Lung (tissue), 12 donors: ENCODE data around the gene ARSB. TPM values are rescaled to one million over a fixed set of nuclear protein-coding genes. Genes with fewer than 3 reads are reported as not detected.

Experiments used
- ATAC-seq: fragments of 200-7000 bp; cut with Tn5 transposase; one replicate; pipeline ENCODE4 v1.9.1; 2020; ENCODE audit warnings: moderate number of reproducible peaks; ENCODE audit not compliant: insufficient read depth, low FRiP score
- DNase-seq, 3 donors: peaks; one replicate each; pipeline ENCODE4 v3.0.0-alpha.2; 2013 to 2017
- H3K27ac ChIP-seq, 2 donors: one replicate each; pipeline ENCODE4 v1.5.1; 2013; ENCODE audit warnings: mild to moderate bottlenecking in 2 of 2, moderate library complexity in 2 of 2, control low read depth in 1 of 2, inconsistent platforms in 1 of 2, low read depth in 1 of 2, low read length in 1 of 2
- H3K27me3 ChIP-seq, 3 donors: one replicate each; pipeline ENCODE4 v1.5.1; 2013; ENCODE audit warnings: low read length in 2 of 3; ENCODE audit not compliant: control insufficient read depth in 3 of 3, insufficient read depth in 3 of 3
- H3K36me3 ChIP-seq, 4 donors: one replicate each; pipeline ENCODE4 v1.5.1; 2013; ENCODE audit warnings: low read length in 4 of 4, mild to moderate bottlenecking in 1 of 4, moderate library complexity in 1 of 4; ENCODE audit not compliant: control insufficient read depth in 4 of 4, insufficient read depth in 4 of 4
- H3K4me1 ChIP-seq, 5 donors: one replicate each; pipeline ENCODE4 v1.5.1; 2013; ENCODE audit warnings: low read length in 5 of 5, mild to moderate bottlenecking in 2 of 5, moderate library complexity in 1 of 5; ENCODE audit not compliant: control insufficient read depth in 5 of 5, insufficient read depth in 5 of 5
- H3K4me3 ChIP-seq: one replicate; pipeline ENCODE4 v1.5.1; 2013; ENCODE audit warnings: mild to moderate bottlenecking, control low read depth, moderate library complexity
- H3K9ac ChIP-seq, 2 donors: one replicate each; pipeline ENCODE4 v1.5.1; 2013; ENCODE audit warnings: low read length in 2 of 2, control low read depth in 1 of 2; ENCODE audit not compliant: insufficient read depth in 1 of 2
- H3K9me3 ChIP-seq, 4 donors: one replicate each; pipeline ENCODE4 v1.5.1; 2013; ENCODE audit warnings: low read length in 3 of 4, mild to moderate bottlenecking in 1 of 4, moderate library complexity in 1 of 4; ENCODE audit not compliant: control insufficient read depth in 4 of 4, insufficient read depth in 3 of 4
- CTCF ChIP-seq: IDR thresholded peaks from 2 replicates; pipeline ENCODE4 v1.5.1; 2012; ENCODE audit warnings: mild to moderate bottlenecking; ENCODE audit errors: control extremely low read depth, extremely low read depth
- WGBS, 2 donors: extraction: QIAGEN DNeasy Blood & Tissue Kit; methylation state at CpG; one replicate each; pipeline ENCODE4 v1.1.7; 2013; 5-methylcytosine and 5-hydroxymethylcytosine counted together
- polyA plus RNA-seq, 2 donors: library from polyadenylated mRNA; stranded (reverse); fragments of 200-250 nt; gene quantifications; one replicate each; pipeline ENCODE4 v1.2.1, GENCODE V29; 2013
- total RNA-seq, 2 donors: library from RNA; depleted of rRNA in 1 of 2; stranded (reverse); fragments of >200 nt in 1 of 2; gene quantifications; one replicate each; pipeline ENCODE4 v1.2.1, GENCODE V29; 2014 to 2021
- donor health status: control.
- donor health status: control.
- donor health status: Bipolar disorder and iron deficiency.
- donor health status: healthy.
- donor health status: DM: yes; HTN: yes; CAD: no.

Gene ARSB
- total and polyA plus RNA-seq, 4 donors = 3.2 to 17.3 (median 11.1) TPM

GRCh38 chr5:78997090-78997489, 12.0 kb upstream of the ARSB start:
- Histone ChIP-seq H3K27me3 (no peaks in the 10 kb centered on the region), H3K4me3 (no peak overlapping the region), H3K9ac (no peak overlapping the region), H3K4me1 (no peaks in the 10 kb centered on the region), H3K27ac (no peak overlapping the region), H3K36me3 (no peaks in the 10 kb centered on the region), H3K9me3 (no peaks in the 10 kb centered on the region)
- no peak for TF ChIP-seq CTCF
- 89 to 93% methylated on average over 2 of the region's 2 CpGs for WGBS, 2 donors
- no peak for ATAC-seq
- DNase-seq = no peak

- H3K36me3 ChIP-seq = no peaks in the 10 kb centered on the region
- TF ChIP-seq CTCF = no peak
- H3K27me3 ChIP-seq = no peaks in the 10 kb centered on the region
- H3K27ac ChIP-seq = no peak overlapping the region
- no peak overlapping the region for H3K4me3 ChIP-seq
- ATAC-seq (no peak), DNase-seq (no peak)
- 80 to 90% methylated on average over 2 of the region's 2 CpGs for WGBS, 2 donors
- no peak overlapping the region for H3K9ac ChIP-seq
- no peaks in the 10 kb centered on the region for H3K4me1 ChIP-seq
- no peaks in the 10 kb centered on the region for H3K9me3 ChIP-seq
Observed at GRCh38 chr5:78995521-78996007, 10.5 kb upstream of the ARSB start.

GRCh38 chr5:78993165-78993564, 8.1 kb upstream of the ARSB start:
- H3K27ac ChIP-seq = no peak overlapping the region
- no peaks in the 10 kb centered on the region for H3K4me1 ChIP-seq
- H3K36me3 ChIP-seq = no peaks in the 10 kb centered on the region
- TF ChIP-seq CTCF = no peak
- no peak for DNase-seq
- no peak for ATAC-seq
- no peaks in the 10 kb centered on the region for H3K27me3 ChIP-seq
- H3K9ac ChIP-seq = no peak overlapping the region
- no peaks in the 10 kb centered on the region for H3K9me3 ChIP-seq
- no peak overlapping the region for H3K4me3 ChIP-seq

GRCh38 chr5:78992146-78992545, 7.0 kb upstream of the ARSB start:
- ATAC-seq (no peak), DNase-seq (no peak)
- no peak overlapping the region for H3K9ac ChIP-seq
- no peak for TF ChIP-seq CTCF
- no peaks in the 10 kb centered on the region for H3K27me3 ChIP-seq
- H3K4me1 ChIP-seq = no peaks in the 10 kb centered on the region
- no peak overlapping the region for H3K4me3 ChIP-seq
- no peaks in the 10 kb centered on the region for H3K36me3 ChIP-seq
- whole genome bisulfite sequencing, 2 donors = 47 to 65% methylated on average over 2 of the region's 2 CpGs
- no peaks in the 10 kb centered on the region for H3K9me3 ChIP-seq
- no peak overlapping the region for H3K27ac ChIP-seq
